ENCODE results near the gene SERF2.
"Not testable (repeated sequence)": the region's sequence is repeated elsewhere in the genome, so short reads cannot be mapped to it uniquely, and the experiment has no call there.

SERF2 gene

GRCh38 chr15:43794269-43795037, 2.3 kb downstream of the SERF2 start:
- DNase-seq: no peak

GRCh38 chr15:43795197-43795596, 3.1 kb downstream of the SERF2 start:
- DNase-seq: no peak

DNA sequence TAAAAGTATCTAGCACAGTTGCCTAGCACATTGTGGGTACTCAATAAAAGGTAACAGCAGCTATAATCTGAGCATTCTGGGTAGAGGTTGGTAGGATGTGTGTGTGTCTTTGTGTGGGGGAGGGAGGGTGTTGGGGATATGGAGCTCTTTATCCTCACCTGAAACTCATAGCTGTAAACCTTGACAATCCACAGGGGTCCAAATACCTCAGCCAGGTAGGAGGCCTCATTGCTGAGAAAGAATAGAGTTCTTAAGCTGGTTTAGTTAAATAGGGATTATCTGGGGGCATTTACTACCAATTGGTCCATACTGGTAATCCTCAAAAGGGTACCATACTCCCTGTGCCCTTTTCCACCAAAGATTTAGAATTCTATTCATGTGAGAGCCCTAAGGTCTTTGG, 3.9 kb downstream of the SERF2 start:
- no peak for DNase-seq

GRCh38 chr15:43796566-43796965, 4.4 kb downstream of the SERF2 start:
- DNase-seq: no peak

GRCh38 chr15:43799209-43799944, 7.3 kb downstream of the SERF2 start:
- no peak for DNase-seq

- no peak for DNase-seq
Observed at GRCh38 chr15:43799945-43800285, 7.8 kb downstream of the SERF2 start, which contains the start of gene SERINC4. Gene SERINC4, minus strand, starts transcription at chr15:43800220. Its CDS starts 234 bp downstream, at chr15:43799986.

DNA sequence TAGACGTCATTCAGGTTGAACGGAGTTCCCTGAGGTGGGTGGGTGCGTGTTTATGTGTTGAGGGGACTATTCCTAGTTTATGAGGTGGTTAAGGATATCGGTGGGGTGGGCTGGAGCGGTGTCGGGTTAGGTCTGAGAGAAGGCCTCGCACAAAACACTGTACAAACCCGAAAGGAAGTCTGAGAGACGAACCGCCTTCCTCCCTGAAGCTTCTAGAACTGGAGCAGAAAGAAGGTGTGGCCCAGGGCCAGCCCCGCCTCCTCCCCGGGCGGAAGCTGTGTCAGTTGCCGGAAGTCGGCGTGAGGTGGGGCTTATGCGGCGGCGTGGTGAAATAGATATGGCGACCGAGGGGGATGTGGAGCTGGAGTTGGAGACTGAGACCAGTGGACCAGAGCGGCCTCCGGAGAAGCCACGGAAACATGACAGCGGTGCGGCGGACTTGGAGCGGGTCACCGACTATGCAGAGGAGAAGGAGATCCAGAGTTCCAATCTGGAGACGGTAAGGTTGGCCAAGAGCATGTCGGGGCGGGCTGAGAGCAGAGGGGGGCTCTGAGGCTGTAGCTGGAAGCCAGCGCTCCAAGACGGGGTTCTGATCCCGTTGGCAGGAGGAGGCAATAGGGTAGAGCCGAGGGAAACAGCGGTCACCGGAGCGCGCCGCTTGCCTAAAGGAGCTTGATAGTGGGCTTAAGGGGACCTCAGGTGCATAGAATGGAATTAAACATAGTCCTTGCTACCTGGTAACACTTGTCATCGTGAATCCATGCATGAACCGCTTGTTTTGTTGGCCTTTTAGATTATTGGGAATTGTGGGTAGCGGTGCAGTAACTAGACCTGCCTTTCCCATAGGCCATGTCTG, 8.4 kb downstream of the SERF2 start, which contains the start of gene HYPK:
TSS of gene HYPK (plus strand) at position 314 of the 856 bp plus-strand sequence. CDS start at position 338, 24 bp downstream.
- peak; percentile 90 to 91 for DNase-seq

GRCh38 chr15:43802676-43803075, 10.6 kb downstream of the SERF2 start:
- DNase-seq: not testable (repeated sequence)

GRCh38 chr15:43808435-43808950, 16.4 kb downstream of the SERF2 start:
- DNase-seq: no peak

DNA sequence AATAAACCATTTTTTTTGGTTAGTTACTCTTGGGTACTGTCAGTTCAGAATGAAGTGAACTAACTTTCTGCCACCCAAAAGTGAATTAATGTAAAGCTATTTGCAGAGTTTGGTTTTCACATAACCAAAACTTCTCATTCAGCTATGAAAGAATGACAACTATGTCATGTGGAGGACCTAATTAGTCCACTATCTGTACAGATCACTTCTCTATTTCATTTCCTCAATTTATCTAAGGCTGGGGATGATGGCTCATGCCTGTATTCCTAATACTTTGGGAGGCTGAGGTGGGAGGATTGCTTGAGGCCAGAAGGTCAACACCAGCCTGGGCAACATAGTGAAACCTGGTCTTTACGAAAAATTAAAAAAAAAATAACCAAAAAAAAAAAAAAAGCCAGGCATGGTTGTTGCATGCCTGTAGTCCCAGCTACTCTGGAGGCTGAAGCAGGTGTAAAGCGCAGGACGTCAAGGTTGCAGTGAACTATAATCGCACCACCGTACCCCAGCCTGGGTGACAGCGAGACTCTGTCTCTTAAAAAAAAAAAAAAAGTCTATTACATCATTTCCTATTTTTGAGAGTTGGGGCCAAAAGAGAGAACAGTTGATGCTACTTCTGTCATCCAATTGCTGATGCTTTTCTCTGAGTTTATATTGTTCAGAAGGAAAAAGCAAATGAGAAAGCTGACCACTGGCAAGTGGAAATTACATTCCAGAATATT, 17.0 kb downstream of the SERF2 start:
- DNase-seq: peak; percentile 78 to 80

- DNase-seq: not testable (repeated sequence)
Observed at GRCh38 chr15:43815064-43815463, 22.9 kb downstream of the SERF2 start.

- no peak for DNase-seq
Observed at GRCh38 chr15:43821505-43821904, 29.4 kb downstream of the SERF2 start.

DNA sequence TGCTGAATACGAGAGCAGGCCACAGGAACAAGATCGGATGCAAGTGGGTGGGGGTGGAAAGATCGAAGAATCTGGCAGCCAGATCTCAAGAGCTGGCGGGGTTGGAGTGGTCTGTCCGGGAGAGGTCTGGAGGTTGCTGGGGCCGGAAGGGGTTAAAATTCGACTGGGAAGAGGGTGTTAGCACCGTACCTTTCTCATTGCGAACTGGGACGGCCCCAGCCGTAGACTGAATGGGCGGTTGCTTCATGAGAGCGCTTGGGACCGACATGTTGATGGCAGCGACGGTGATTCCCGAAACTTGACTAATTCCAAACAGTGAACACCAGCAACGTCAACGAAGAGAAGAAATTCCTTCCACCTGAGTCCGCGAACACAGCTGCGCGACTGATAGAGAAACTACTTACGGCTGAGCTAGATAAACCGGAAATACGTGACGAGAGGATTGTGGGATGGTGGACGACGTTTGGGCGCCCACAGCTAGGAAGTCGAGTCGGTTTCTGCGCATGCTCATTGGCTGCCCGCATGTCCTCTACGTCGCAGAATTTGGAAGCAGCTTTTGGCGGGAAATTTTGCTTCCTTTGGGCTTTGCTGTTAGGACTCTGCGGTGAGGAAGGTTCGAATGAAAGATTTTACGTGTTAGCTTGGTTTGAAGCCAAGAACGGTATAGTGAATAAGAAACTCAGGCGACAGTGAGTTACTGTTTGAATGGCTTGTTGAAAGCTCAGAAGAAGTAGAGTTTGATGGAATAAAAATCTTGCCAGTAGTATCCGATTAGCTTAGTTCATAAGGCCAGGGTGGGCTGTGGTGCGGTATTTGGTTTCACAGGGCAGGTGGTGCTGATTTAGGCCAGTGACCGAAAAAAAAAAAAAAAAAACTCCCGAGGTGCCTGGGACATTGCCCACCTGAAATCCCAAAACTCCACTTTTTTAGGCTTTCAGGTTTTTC, 32.5 kb downstream of the SERF2 start, which contains the start of gene MFAP1:
TSS of gene MFAP1 (minus strand) at position 389 of the 945 bp plus-strand sequence. CDS start at position 268, 121 bp downstream.
- DNase-seq: peak; percentile 95 to 97

DNA sequence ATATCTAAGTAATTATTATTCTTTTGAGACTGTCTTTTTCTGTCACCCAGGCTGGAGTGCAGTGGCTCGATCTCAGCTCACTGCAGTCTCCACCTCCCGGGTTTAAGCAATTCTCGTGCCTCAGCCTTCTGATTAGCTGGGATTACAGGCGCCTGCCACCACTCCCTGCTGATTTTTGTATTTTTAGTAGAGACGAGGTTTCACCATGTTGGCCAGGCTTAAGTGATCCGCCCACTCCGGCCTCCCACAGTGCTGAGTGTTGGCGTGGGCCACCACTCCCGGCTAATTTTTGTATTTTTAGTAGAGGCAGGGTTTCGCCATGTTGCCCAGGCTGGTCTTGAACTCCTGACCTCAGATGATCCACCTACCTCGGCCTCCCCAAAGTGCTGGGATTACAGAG, 33.2 kb downstream of the SERF2 start:
- peak in 1 of 2 donors; percentile 4 for DNase-seq

DNA sequence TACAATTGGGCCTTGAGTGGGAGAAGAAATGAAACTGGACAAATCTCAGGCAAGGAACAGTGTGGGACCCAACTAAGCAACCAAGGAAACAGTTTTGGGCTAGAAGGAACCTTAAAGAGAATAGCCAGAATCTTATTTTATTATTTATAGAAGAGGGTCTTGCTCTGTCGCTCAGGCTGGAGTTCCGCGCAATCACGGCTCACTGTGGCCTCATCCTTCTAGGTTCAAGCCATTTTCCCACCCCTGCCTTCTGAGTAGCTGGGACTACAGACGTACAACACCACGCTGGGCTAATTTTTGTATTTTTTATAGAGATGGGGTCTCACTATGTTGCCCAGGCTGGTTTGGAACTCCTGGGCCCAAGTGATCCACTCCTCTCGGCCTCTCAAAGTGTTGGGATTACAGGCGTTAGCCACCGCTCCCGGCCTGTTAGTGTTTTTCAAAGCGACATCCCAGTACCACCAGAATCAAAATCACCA, 33.9 kb downstream of the SERF2 start:
- no peak for DNase-seq

DNA sequence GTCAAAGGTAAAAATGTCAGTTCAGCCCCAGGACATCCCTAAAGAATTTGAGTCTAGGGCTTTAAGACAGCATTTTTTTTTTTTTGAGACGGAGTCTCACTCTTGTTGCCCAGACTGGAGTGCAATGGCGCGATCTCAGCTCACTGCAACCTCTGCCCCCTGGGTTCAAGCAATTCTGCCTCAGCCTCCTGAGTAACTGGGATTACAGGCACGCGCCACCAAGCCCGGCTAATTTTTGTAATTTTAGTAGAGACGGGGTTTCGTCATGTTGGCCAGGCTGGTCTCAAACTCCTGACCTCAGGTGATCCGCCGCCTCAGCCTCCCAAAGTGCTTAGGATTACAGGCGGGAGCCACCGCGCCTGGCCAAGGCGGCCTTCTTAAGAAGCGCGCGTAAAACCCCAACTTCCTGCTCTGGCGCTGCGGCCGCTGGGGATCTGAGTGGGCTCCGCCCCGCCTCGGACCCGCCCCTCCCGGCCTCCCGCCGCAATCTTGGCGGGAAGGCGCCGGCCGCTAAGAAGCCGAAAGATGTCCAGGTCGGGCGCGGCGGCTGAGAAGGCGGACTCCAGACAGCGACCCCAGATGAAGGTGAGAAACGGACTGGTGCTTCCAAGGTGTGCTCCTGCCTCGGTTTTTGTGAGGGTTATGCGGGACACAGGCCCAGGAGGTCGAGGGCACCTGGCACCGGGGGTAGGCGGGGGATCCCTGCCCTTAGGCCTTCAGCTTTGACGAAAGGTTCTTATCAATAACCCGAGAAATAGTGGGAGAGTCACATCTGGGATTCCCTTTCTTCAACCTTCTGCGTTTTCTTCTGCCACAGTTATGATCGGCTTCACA, 34.6 kb downstream of the SERF2 start, which contains the start of gene WDR76:
TSS of gene WDR76 (plus strand) at position 495 of the 834 bp plus-strand sequence. CDS start at position 526, 31 bp downstream.
- DNase-seq: peak; percentile 79 to 87

- DNase-seq: no peak
Observed at GRCh38 chr15:43828061-43828657, 36.0 kb downstream of the SERF2 start.

- not testable (repeated sequence) for DNase-seq
Observed at GRCh38 chr15:43829951-43830540, 37.9 kb downstream of the SERF2 start.
